A673 (cell line): ENCODE results near the gene CD300A. TPM values are rescaled to one million over a fixed set of nuclear protein-coding genes. Genes with fewer than 3 reads are reported as not detected.

Experiments used
- BruUV-seq: library from RNA; stranded (reverse); fragments of 400-500 nt; replicated peaks from 2 replicates; lab custom pipeline; 2021; lab: Mats Ljungman, UMichigan
- CTCF ChIA-PET: fragments of 300-600 bp; sonication (Branson Sonifier 250); formaldehyde crosslinking; loops from one replicate; lab custom pipeline; 2022; ENCODE audit warnings: antibody characterized with exemption; lab: Charles Lee
- POLR2A ChIA-PET: fragments of 300-600 bp; sonication (Branson Sonifier 250); formaldehyde crosslinking; loops from one replicate; lab custom pipeline; 2022; ENCODE audit warnings: antibody characterized with exemption; ENCODE audit not compliant: low non-redundant PET; lab: Charles Lee
- DNase-seq: peaks from one replicate; pipeline ENCODE4 v3.0.0-alpha.2; 2015; ENCODE audit warnings: low spot score
- H3K27ac ChIP-seq: fragments of 200-600 bp; sonication (generic); 2 replicates; pipeline ENCODE4 v1.5.1; 2016; ENCODE audit warnings: mixed run types, low read depth, mild to moderate bottlenecking, mixed read lengths, antibody characterized with exemption, low read length; ENCODE audit not compliant: poor library complexity, severe bottlenecking
- H3K27me3 ChIP-seq: fragments of 200-600 bp; sonication (generic); replicated peaks from 2 replicates; pipeline ENCODE4 v1.6.1; 2017; ENCODE audit warnings: mixed run types, low read depth, mild to moderate bottlenecking, mixed read lengths, antibody characterized with exemption, low read length; ENCODE audit not compliant: insufficient read depth, poor library complexity
- H3K36me3 ChIP-seq: fragments of 200-600 bp; sonication (generic); 2 replicates; pipeline ENCODE4 v1.6.1; 2016; ENCODE audit warnings: mixed run types, mild to moderate bottlenecking, mixed read lengths, antibody characterized with exemption, low read length; ENCODE audit not compliant: insufficient read depth, poor library complexity, severe bottlenecking
- H3K4me1 ChIP-seq: fragments of 200-600 bp; sonication (generic); 2 replicates; pipeline ENCODE4 v1.6.1; 2017; ENCODE audit warnings: mixed run types, mild to moderate bottlenecking, mixed read lengths, antibody characterized with exemption, low read length; ENCODE audit not compliant: insufficient read depth, poor library complexity, severe bottlenecking
- H3K4me3 ChIP-seq: fragments of 200-600 bp; sonication (generic); 2 replicates; pipeline ENCODE4 v1.5.1; 2016; ENCODE audit warnings: low read depth, mixed run types, mild to moderate bottlenecking, mixed read lengths, low read length; ENCODE audit not compliant: poor library complexity, severe bottlenecking
- H3K9me3 ChIP-seq: fragments of 200-600 bp; sonication (generic); 2 replicates; pipeline ENCODE4 v1.6.1; 2016; ENCODE audit warnings: mixed run types, low read depth, mild to moderate bottlenecking, mixed read lengths, antibody characterized with exemption, low read length; ENCODE audit not compliant: poor library complexity, severe bottlenecking
- EZH2 ChIP-seq: fragments of 200-600 bp; sonication (generic); IDR thresholded peaks from 2 replicates; pipeline ENCODE4 v1.6.1; 2017; ENCODE audit warnings: borderline replicate concordance, low read depth, mild to moderate bottlenecking, mixed read lengths, antibody characterized with exemption, low read length; ENCODE audit not compliant: poor library complexity, severe bottlenecking
- intact Hi-C: fragments of 100-400 bp; cut with micrococcal nuclease; formaldehyde crosslinking; loops from one replicate; pipeline ENCODE4 v1.10.0; 2022; ENCODE audit not compliant: unreplicated experiment
- total RNA-seq: library from RNA; stranded (reverse); gene quantifications from 2 replicates; pipeline ENCODE4 v1.2.3, GENCODE V29; 2021
- TF ChIP-seq, protein P1 (sequence below): fragments of 300-800, 200-600 bp; sonication (generic); conservative IDR thresholded peaks from 2 replicates; pipeline ENCODE4 v1.5.1; 2017; ENCODE audit warnings: low read depth, mild to moderate bottlenecking, antibody characterized with exemption, low read length, moderate library complexity, mixed read lengths

The CD300A gene
- total RNA-seq, 1 experiment from 2014 or later = not detected

GRCh38 chr17:74490716-74491115 lies 24.3 kb downstream of the CD300A start:
- Histone ChIP-seq H3K27ac (no peak overlapping the region), H3K4me3 (no peak overlapping the region), H3K27me3 (peaks cover 15% of the 10 kb centered on the region), H3K9me3 (no peaks in the 10 kb centered on the region), H3K4me1 (no peaks in the 10 kb centered on the region), H3K36me3 (no peaks in the 10 kb centered on the region)
- BruUV-seq = no TSS peak
- intact Hi-C loops = no loop called here
- CTCF ChIA-PET = interaction anchor here (1.0 kb wide), 1 partner anchor 123 kb away, joined by 5 read pairs; no protein-coding TSS in a partner anchor
- DNase-seq = no peak
- POLR2A ChIA-PET = no interaction called here
- TF ChIP-seq EZH2 = no peak
- TF ChIP-seq, protein P1, sequence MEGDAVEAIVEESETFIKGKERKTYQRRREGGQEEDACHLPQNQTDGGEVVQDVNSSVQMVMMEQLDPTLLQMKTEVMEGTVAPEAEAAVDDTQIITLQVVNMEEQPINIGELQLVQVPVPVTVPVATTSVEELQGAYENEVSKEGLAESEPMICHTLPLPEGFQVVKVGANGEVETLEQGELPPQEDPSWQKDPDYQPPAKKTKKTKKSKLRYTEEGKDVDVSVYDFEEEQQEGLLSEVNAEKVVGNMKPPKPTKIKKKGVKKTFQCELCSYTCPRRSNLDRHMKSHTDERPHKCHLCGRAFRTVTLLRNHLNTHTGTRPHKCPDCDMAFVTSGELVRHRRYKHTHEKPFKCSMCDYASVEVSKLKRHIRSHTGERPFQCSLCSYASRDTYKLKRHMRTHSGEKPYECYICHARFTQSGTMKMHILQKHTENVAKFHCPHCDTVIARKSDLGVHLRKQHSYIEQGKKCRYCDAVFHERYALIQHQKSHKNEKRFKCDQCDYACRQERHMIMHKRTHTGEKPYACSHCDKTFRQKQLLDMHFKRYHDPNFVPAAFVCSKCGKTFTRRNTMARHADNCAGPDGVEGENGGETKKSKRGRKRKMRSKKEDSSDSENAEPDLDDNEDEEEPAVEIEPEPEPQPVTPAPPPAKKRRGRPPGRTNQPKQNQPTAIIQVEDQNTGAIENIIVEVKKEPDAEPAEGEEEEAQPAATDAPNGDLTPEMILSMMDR = no peak

DNA sequence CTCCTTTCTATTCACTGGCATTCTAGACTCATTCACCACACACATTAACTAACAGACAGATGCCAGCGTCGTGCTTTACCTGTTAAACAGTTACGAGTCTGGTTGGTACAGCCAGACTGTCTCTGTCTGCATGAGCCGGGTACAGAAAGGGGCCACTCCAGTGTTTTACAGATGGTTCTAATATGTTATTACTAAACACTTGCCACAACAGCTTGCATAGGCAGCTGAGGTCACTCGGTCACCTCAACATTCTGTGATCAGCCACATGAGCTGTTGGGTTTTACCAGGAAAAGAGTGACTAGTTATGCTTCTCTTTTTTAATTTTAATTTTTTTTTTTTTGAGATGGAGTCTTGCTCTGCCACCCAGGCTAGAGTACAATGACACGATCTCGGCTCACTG lies 25.2 kb downstream of the CD300A start:
- ChIA-PET POLR2A (no interaction called here), CTCF (interaction anchor here (1.1 kb wide), 1 partner anchor 121 kb away, joined by 3 read pairs; no protein-coding TSS in a partner anchor)
- no TSS peak for BruUV-seq
- H3K27me3 ChIP-seq = peaks cover 11% of the 10 kb centered on the region
- H3K4me3 ChIP-seq = no peak overlapping the region
- H3K36me3 ChIP-seq = no peaks in the 10 kb centered on the region
- H3K4me1 ChIP-seq = no peaks in the 10 kb centered on the region
- no peaks in the 10 kb centered on the region for H3K9me3 ChIP-seq
- TF ChIP-seq, protein P1 = no peak
- TF ChIP-seq EZH2 = no peak
- H3K27ac ChIP-seq = no peak overlapping the region
- intact Hi-C loops = loop anchor here (2.0 kb wide), 2 partner anchors 123 to 191 kb away; no protein-coding TSS in a partner anchor
- no peak for DNase-seq

DNA sequence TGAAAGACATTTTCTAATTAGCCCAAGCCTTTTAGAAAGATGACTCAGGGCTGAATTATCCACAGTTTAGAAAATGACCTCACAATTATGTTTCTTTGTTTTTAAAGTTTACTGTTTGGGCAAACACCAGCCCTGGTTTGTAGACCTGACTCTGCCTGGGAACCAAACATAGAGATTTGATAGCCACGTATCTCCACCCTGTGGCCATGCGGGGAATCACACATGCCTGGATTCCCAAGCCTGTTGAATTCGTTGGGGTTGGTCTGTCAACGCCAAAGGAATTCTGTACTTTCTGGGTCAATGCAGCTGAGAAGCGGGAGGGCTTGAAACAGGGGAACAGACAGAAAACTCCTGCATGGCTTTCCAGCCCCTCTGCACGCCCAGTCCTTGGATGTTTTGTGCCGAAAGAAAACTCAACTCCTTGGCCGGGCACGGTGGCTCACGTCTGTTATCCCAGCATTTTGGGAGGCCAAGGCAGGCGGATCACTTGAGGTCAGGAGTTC lies 26.9 kb downstream of the CD300A start:
- Histone ChIP-seq H3K4me3 (no peak overlapping the region), H3K9me3 (no peaks in the 10 kb centered on the region), H3K27me3 (peaks cover 11% of the 10 kb centered on the region), H3K36me3 (no peaks in the 10 kb centered on the region), H3K27ac (no peak overlapping the region), H3K4me1 (no peaks in the 10 kb centered on the region)
- BruUV-seq = no TSS peak
- peak; percentile 70 for DNase-seq
- TF ChIP-seq EZH2 = no peak
- TF ChIP-seq, protein P1 = peak; percentile 85
- CTCF ChIA-PET = no interaction called here
- intact Hi-C loops = loop anchor here (1.0 to 2.0 kb wide), 3 partner anchors 114 to 193 kb away; no protein-coding TSS in a partner anchor
- POLR2A ChIA-PET = no interaction called here
